ENCODE data around the gene MTMR11.

Gene MTMR11

GRCh38 chr1:149937759-149938158 is 1.1 kb upstream of the MTMR11 start:
- no peak overlapping the region for H3K27ac ChIP-seq (ENCODE audit: insufficient read depth in 1 of 2, low read depth in 1 of 2, low read length in 2 of 2, poor library complexity in 1 of 2, severe bottlenecking in 2 of 2)
- H3K4me1 ChIP-seq (ENCODE audit: control extremely low read depth in 1 of 4, control insufficient read depth in 4 of 4, insufficient read depth in 4 of 4, low read length in 3 of 4), result peaks cover 0 to 24% (median 13%) of the 10 kb centered on the region in 4 experiments
- H3K9me3 ChIP-seq (ENCODE audit: control extremely low read depth in 1 of 5, control insufficient read depth in 4 of 5, insufficient read depth in 2 of 5, low read depth in 1 of 5, low read length in 4 of 5), result no peaks in the 10 kb centered on the region
- ChIA-PET POLR2A (interaction anchor here (1.1 kb wide), 1 partner anchor 10 kb away, joined by 3 read pairs; the partner anchor contains the start of gene SF3B4), CTCF (interaction anchor here (1.6 kb wide), 1 partner anchor 113 kb away, joined by 3 read pairs; no protein-coding TSS in a partner anchor)
- H3K36me3 ChIP-seq (ENCODE audit: control insufficient read depth in 4 of 4, insufficient read depth in 4 of 4, low read length in 3 of 4), result no peaks in the 10 kb centered on the region
- peak overlapping the region in 1 of 7 experiments; percentile 42 for H3K4me3 ChIP-seq (ENCODE audit: control insufficient read depth in 1 of 7, extremely low read depth in 1 of 7, insufficient read depth in 4 of 7, low read depth in 2 of 7, low read length in 6 of 7)
- DNase-seq, result no peak
- no peaks in the 10 kb centered on the region for H3K27me3 ChIP-seq (replicated peaks in 2 of 5; ENCODE audit: control insufficient read depth in 4 of 5, insufficient read depth in 5 of 5, low read length in 4 of 5)

- 94% methylated on average over 4 of the region's 8 CpGs for WGBS (ENCODE audit: insufficient coverage)
- POLR2A ChIA-PET, result interaction anchor here (1.1 kb wide), 1 partner anchor 9 kb away, joined by 3 read pairs; the partner anchor contains the start of gene SF3B4
- H3K36me3 ChIP-seq (ENCODE audit: control insufficient read depth in 4 of 4, insufficient read depth in 4 of 4, low read length in 3 of 4), result no peaks in the 10 kb centered on the region
- no peak overlapping the region for H3K27ac ChIP-seq (ENCODE audit: insufficient read depth in 1 of 2, low read depth in 1 of 2, low read length in 2 of 2, poor library complexity in 1 of 2, severe bottlenecking in 2 of 2)
- DNase-seq, result peak in 1 of 3 donors; percentile 8
- H3K4me3 ChIP-seq (ENCODE audit: control insufficient read depth in 1 of 7, extremely low read depth in 1 of 7, insufficient read depth in 4 of 7, low read depth in 2 of 7, low read length in 6 of 7), result no peak overlapping the region
- H3K4me1 ChIP-seq (ENCODE audit: control extremely low read depth in 1 of 4, control insufficient read depth in 4 of 4, insufficient read depth in 4 of 4, low read length in 3 of 4), result peaks cover 0 to 24% (median 13%) of the 10 kb centered on the region in 4 experiments
- CTCF ChIA-PET, result interaction anchor here (1.6 kb wide), 1 partner anchor 113 kb away, joined by 3 read pairs; no protein-coding TSS in a partner anchor
- no peaks in the 10 kb centered on the region for H3K9me3 ChIP-seq (ENCODE audit: control extremely low read depth in 1 of 5, control insufficient read depth in 4 of 5, insufficient read depth in 2 of 5, low read depth in 1 of 5, low read length in 4 of 5)
- no peaks in the 10 kb centered on the region for H3K27me3 ChIP-seq (replicated peaks in 2 of 5; ENCODE audit: control insufficient read depth in 4 of 5, insufficient read depth in 5 of 5, low read length in 4 of 5)
These were observed 470 bp upstream of the MTMR11 start for GRCh38 chr1:149936992-149937705.

- H3K4me1 ChIP-seq (ENCODE audit: control extremely low read depth in 1 of 4, control insufficient read depth in 4 of 4, insufficient read depth in 4 of 4, low read length in 3 of 4), result peaks cover 0 to 24% (median 12%) of the 10 kb centered on the region in 4 experiments
These were observed 2.3 kb downstream of the MTMR11 start for GRCh38 chr1:149934356-149934755.

DNA sequence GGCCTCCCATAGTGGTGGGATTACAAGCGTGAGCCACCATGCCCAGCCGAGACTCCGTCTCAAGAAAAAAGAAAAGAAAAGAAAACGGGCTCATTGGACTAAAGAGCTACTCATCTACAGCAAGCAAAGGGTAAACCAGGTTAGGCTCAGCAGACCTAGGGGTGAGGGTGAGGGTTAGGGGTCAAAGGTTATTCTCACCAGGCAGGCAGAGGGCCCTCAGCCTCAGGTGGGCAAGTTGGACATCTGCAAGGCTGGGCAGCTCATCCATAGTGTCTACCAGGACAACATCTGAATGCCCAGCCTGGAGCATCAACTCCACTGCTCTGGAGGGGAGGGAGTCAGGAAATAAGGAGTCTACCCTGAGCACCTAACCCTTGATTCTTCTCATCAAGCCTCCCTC is 3.5 kb downstream of the MTMR11 start:
- WGBS (ENCODE audit: insufficient coverage), result 100% methylated on average over 4 of the region's 4 CpGs
- Histone ChIP-seq H3K27ac (ENCODE audit: insufficient read depth in 1 of 2, low read depth in 1 of 2, low read length in 2 of 2, poor library complexity in 1 of 2, severe bottlenecking in 2 of 2) (no peak overlapping the region), H3K4me1 (ENCODE audit: control extremely low read depth in 1 of 4, control insufficient read depth in 4 of 4, insufficient read depth in 4 of 4, low read length in 3 of 4) (peaks cover 5 to 26% (median 13%) of the 10 kb centered on the region in 4 experiments), H3K4me3 (ENCODE audit: control insufficient read depth in 1 of 7, extremely low read depth in 1 of 7, insufficient read depth in 4 of 7, low read depth in 2 of 7, low read length in 6 of 7) (no peak overlapping the region), H3K36me3 (ENCODE audit: control insufficient read depth in 4 of 4, insufficient read depth in 4 of 4, low read length in 3 of 4) (no peaks in the 10 kb centered on the region), H3K9me3 (ENCODE audit: control extremely low read depth in 1 of 5, control insufficient read depth in 4 of 5, insufficient read depth in 2 of 5, low read depth in 1 of 5, low read length in 4 of 5) (no peaks in the 10 kb centered on the region), H3K27me3 (replicated peaks in 2 of 5; ENCODE audit: control insufficient read depth in 4 of 5, insufficient read depth in 5 of 5, low read length in 4 of 5) (no peaks in the 10 kb centered on the region)
- CTCF ChIA-PET, result interaction anchor here (1.3 to 2.5 kb wide), 3 partner anchors 9 to 236 kb away, joined by 3 to 8 read pairs (median 3); no protein-coding TSS in a partner anchor
- POLR2A ChIA-PET, result no interaction called here
- no peak for DNase-seq

More at GRCh38 chr1:149934356-149934755, 2.3 kb downstream of the MTMR11 start:
- DNase-seq, result no peak
- Histone ChIP-seq H3K36me3 (ENCODE audit: control insufficient read depth in 4 of 4, insufficient read depth in 4 of 4, low read length in 3 of 4) (no peaks in the 10 kb centered on the region), H3K27ac (ENCODE audit: insufficient read depth in 1 of 2, low read depth in 1 of 2, low read length in 2 of 2, poor library complexity in 1 of 2, severe bottlenecking in 2 of 2) (no peak overlapping the region), H3K9me3 (ENCODE audit: control extremely low read depth in 1 of 5, control insufficient read depth in 4 of 5, insufficient read depth in 2 of 5, low read depth in 1 of 5, low read length in 4 of 5) (no peaks in the 10 kb centered on the region), H3K4me3 (ENCODE audit: control insufficient read depth in 1 of 7, extremely low read depth in 1 of 7, insufficient read depth in 4 of 7, low read depth in 2 of 7, low read length in 6 of 7) (no peak overlapping the region), H3K27me3 (replicated peaks in 2 of 5; ENCODE audit: control insufficient read depth in 4 of 5, insufficient read depth in 5 of 5, low read length in 4 of 5) (no peaks in the 10 kb centered on the region)
- ChIA-PET POLR2A (no interaction called here), CTCF (interaction anchor here (1.3 to 1.4 kb wide), 2 partner anchors 8 to 235 kb away, joined by 3 read pairs; no protein-coding TSS in a partner anchor)
- WGBS (ENCODE audit: insufficient coverage), result 100% methylated on average over 1 of the region's 2 CpGs

DNA sequence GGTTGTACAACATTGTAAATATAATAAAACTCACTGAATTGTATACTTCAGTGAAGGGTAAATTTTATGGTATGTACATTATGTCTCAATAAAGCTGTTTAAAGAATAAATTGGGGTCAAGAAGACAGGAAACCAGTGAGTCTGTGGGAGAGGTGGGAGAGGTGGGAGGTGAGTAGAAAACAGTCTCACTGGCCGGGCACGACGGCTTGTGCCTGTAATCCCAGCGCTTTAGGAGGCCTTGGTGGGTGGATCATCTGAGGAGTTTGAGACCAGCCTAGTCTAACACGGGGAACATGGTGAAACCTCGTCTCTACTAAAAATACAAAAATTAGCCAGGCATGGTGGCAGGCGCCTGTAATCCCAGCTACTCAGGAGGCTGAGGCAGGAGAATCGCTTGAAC is 4.2 kb downstream of the MTMR11 start:
- Histone ChIP-seq H3K4me1 (ENCODE audit: control extremely low read depth in 1 of 4, control insufficient read depth in 4 of 4, insufficient read depth in 4 of 4, low read length in 3 of 4) (peaks cover 5 to 22% (median 9%) of the 10 kb centered on the region in 4 experiments), H3K9me3 (ENCODE audit: control extremely low read depth in 1 of 5, control insufficient read depth in 4 of 5, insufficient read depth in 2 of 5, low read depth in 1 of 5, low read length in 4 of 5) (no peaks in the 10 kb centered on the region), H3K27me3 (replicated peaks in 2 of 5; ENCODE audit: control insufficient read depth in 4 of 5, insufficient read depth in 5 of 5, low read length in 4 of 5) (no peaks in the 10 kb centered on the region), H3K36me3 (ENCODE audit: control insufficient read depth in 4 of 4, insufficient read depth in 4 of 4, low read length in 3 of 4) (no peaks in the 10 kb centered on the region), H3K4me3 (ENCODE audit: control insufficient read depth in 1 of 7, extremely low read depth in 1 of 7, insufficient read depth in 4 of 7, low read depth in 2 of 7, low read length in 6 of 7) (no peak overlapping the region), H3K27ac (ENCODE audit: insufficient read depth in 1 of 2, low read depth in 1 of 2, low read length in 2 of 2, poor library complexity in 1 of 2, severe bottlenecking in 2 of 2) (no peak overlapping the region)
- CTCF ChIA-PET, result interaction anchor here (1.1 to 2.5 kb wide), 2 partner anchors 12 to 18 kb away, joined by 3 to 8 read pairs; no protein-coding TSS in a partner anchor
- POLR2A ChIA-PET, result no interaction called here
- no peak for DNase-seq
- WGBS (ENCODE audit: insufficient coverage), result 97% methylated on average over 3 of the region's 8 CpGs

- no peak overlapping the region for H3K27ac ChIP-seq (ENCODE audit: insufficient read depth in 1 of 2, low read depth in 1 of 2, low read length in 2 of 2, poor library complexity in 1 of 2, severe bottlenecking in 2 of 2)
- peaks cover 0 to 4% (median 4%) of the 10 kb centered on the region in 4 experiments for H3K36me3 ChIP-seq (ENCODE audit: control insufficient read depth in 4 of 4, insufficient read depth in 4 of 4, low read length in 3 of 4)
- DNase-seq, result no peak
- H3K9me3 ChIP-seq (ENCODE audit: control extremely low read depth in 1 of 5, control insufficient read depth in 4 of 5, insufficient read depth in 2 of 5, low read depth in 1 of 5, low read length in 4 of 5), result no peaks in the 10 kb centered on the region
- no peaks in the 10 kb centered on the region for H3K27me3 ChIP-seq (replicated peaks in 2 of 5; ENCODE audit: control insufficient read depth in 4 of 5, insufficient read depth in 5 of 5, low read length in 4 of 5)
- WGBS (ENCODE audit: insufficient coverage), result 93% methylated on average over 10 of the region's 13 CpGs
- ChIA-PET POLR2A (interaction anchor here (0.6 to 0.7 kb wide), 2 partner anchors 66 to 220 kb away, joined by 3 to 13 read pairs; no protein-coding TSS in a partner anchor), CTCF (interaction anchor here (2.5 kb wide), 1 partner anchor 13 kb away, joined by 8 read pairs; no protein-coding TSS in a partner anchor)
- H3K4me1 ChIP-seq (ENCODE audit: control extremely low read depth in 1 of 4, control insufficient read depth in 4 of 4, insufficient read depth in 4 of 4, low read length in 3 of 4), result peaks cover 7 to 26% (median 14%) of the 10 kb centered on the region in 4 experiments
- H3K4me3 ChIP-seq (ENCODE audit: control insufficient read depth in 1 of 7, extremely low read depth in 1 of 7, insufficient read depth in 4 of 7, low read depth in 2 of 7, low read length in 6 of 7), result no peak overlapping the region
These were observed 5.4 kb downstream of the MTMR11 start for GRCh38 chr1:149931212-149931790.
